Measurements from ENCODE around the gene IKZF5.

IKZF5 gene

GRCh38 chr10:122986335-122986734, 22.3 kb downstream of the IKZF5 start:
- TF ChIP-seq CTCF (IDR thresholded peaks at IDR 0.05; ENCODE audit: low read length): no peak
- no peak for TF ChIP-seq EZH2 (IDR thresholded peaks at IDR 0.05; ENCODE audit: borderline replicate concordance, low read length)
- H2AFZ ChIP-seq (ENCODE audit: low read length): no peak overlapping the region
- H3K79me2 ChIP-seq (ENCODE audit: insufficient read depth, low read length): no peaks in the 10 kb centered on the region
- H3F3A ChIP-seq (ENCODE audit: insufficient read depth, low read length): no peaks in the 10 kb centered on the region
- H3K9me3 ChIP-seq (ENCODE audit: low read length): no peaks in the 10 kb centered on the region
- no peaks in the 10 kb centered on the region for H3K27me3 ChIP-seq (ENCODE audit: insufficient read depth, low read length)
- no peak overlapping the region for H3K4me2 ChIP-seq (ENCODE audit: low read length)
- H4K20me1 ChIP-seq (ENCODE audit: insufficient read depth, low read length): no peaks in the 10 kb centered on the region
- H3K9ac ChIP-seq (ENCODE audit: low read length): no peak overlapping the region
- H3K4me3 ChIP-seq (ENCODE audit: low read depth, low read length, poor library complexity, severe bottlenecking): no peak overlapping the region
- H3K36me3 ChIP-seq (ENCODE audit: insufficient read depth, low read length): peaks cover 16% of the 10 kb centered on the region; the same call in 1 of the 2 replicates
- no peak overlapping the region for H3K27ac ChIP-seq (ENCODE audit: low read depth, low read length, poor library complexity, severe bottlenecking)
- H3K9me2 ChIP-seq (ENCODE audit: low read depth, low read length): no peaks in the 10 kb centered on the region
- peaks cover 6% of the 10 kb centered on the region for H3K4me1 ChIP-seq (ENCODE audit: insufficient read depth, low read length, severe bottlenecking)

GRCh38 chr10:122984708-122985107, 23.9 kb downstream of the IKZF5 start:
- Histone ChIP-seq H4K20me1 (ENCODE audit: insufficient read depth, low read length) (no peaks in the 10 kb centered on the region), H3K4me1 (ENCODE audit: insufficient read depth, low read length, severe bottlenecking) (peaks cover 17% of the 10 kb centered on the region), H3K79me2 (ENCODE audit: insufficient read depth, low read length) (no peaks in the 10 kb centered on the region), H3K9me3 (ENCODE audit: low read length) (no peaks in the 10 kb centered on the region), H3K4me3 (ENCODE audit: low read depth, low read length, poor library complexity, severe bottlenecking) (no peak overlapping the region), H3K36me3 (ENCODE audit: insufficient read depth, low read length) (peaks cover 16% of the 10 kb centered on the region; the same call in 1 of the 2 replicates), H3K4me2 (ENCODE audit: low read length) (no peak overlapping the region), H3K27ac (ENCODE audit: low read depth, low read length, poor library complexity, severe bottlenecking) (no peak overlapping the region), H2AFZ (ENCODE audit: low read length) (no peak overlapping the region), H3K9ac (ENCODE audit: low read length) (no peak overlapping the region), H3F3A (ENCODE audit: insufficient read depth, low read length) (no peaks in the 10 kb centered on the region), H3K9me2 (ENCODE audit: low read depth, low read length) (no peaks in the 10 kb centered on the region), H3K27me3 (ENCODE audit: insufficient read depth, low read length) (no peaks in the 10 kb centered on the region)
- TF ChIP-seq CTCF (IDR thresholded peaks at IDR 0.05; ENCODE audit: low read length) (no peak), EZH2 (IDR thresholded peaks at IDR 0.05; ENCODE audit: borderline replicate concordance, low read length) (no peak)

- H3K27ac ChIP-seq (ENCODE audit: low read depth, low read length, poor library complexity, severe bottlenecking): no peak overlapping the region
- no peaks in the 10 kb centered on the region for H3K79me2 ChIP-seq (ENCODE audit: insufficient read depth, low read length)
- no peaks in the 10 kb centered on the region for H3K9me2 ChIP-seq (ENCODE audit: low read depth, low read length)
- H3K36me3 ChIP-seq (ENCODE audit: insufficient read depth, low read length): peaks cover 16% of the 10 kb centered on the region; the same call in 1 of the 2 replicates
- peaks cover 22% of the 10 kb centered on the region for H3K4me1 ChIP-seq (ENCODE audit: insufficient read depth, low read length, severe bottlenecking)
- H4K20me1 ChIP-seq (ENCODE audit: insufficient read depth, low read length): no peaks in the 10 kb centered on the region
- H3K9me3 ChIP-seq (ENCODE audit: low read length): no peaks in the 10 kb centered on the region
- no peak overlapping the region for H3K9ac ChIP-seq (ENCODE audit: low read length)
- H3K27me3 ChIP-seq (ENCODE audit: insufficient read depth, low read length): no peaks in the 10 kb centered on the region
- H3K4me3 ChIP-seq (ENCODE audit: low read depth, low read length, poor library complexity, severe bottlenecking): no peak overlapping the region
- TF ChIP-seq CTCF (IDR thresholded peaks at IDR 0.05; ENCODE audit: low read length) (no peak), EZH2 (IDR thresholded peaks at IDR 0.05; ENCODE audit: borderline replicate concordance, low read length) (no peak)
- no peak overlapping the region for H2AFZ ChIP-seq (ENCODE audit: low read length)
- no peaks in the 10 kb centered on the region for H3F3A ChIP-seq (ENCODE audit: insufficient read depth, low read length)
- H3K4me2 ChIP-seq (ENCODE audit: low read length): no peak overlapping the region
Observed at GRCh38 chr10:122983898-122984297, 24.7 kb downstream of the IKZF5 start.

Data from OCI-LY1 (cell line).